ENCODE data around the gene FHAD1. TPM values are rescaled to one million over a fixed set of nuclear protein-coding genes. Genes with fewer than 3 reads are reported as not detected.

The FHAD1 gene
- total RNA-seq, 2 experiments from 2014 or later = not detected

DNA sequence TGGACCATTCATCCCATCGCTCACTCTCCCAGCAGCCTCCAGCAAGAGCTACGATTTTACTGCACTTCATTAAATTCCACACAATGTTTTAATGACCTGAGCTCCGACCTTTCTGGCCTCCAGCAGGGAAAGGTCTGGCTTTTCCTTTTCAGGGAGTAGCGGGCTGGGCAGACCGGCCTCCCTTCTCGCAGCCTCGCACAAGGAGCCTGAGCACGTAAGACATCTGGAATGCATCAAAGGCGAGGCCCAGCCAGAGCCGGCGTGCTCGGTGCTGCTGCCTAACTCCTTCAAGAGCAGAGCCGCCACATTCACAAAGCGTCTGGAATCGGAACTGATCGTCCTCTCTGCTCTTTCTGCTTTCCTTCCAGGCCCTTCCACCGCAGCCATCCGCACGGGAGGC, 32.5 kb upstream of the FHAD1 start:
- Histone ChIP-seq H3K27ac (ENCODE audit: low read depth in 1 of 2, low read length in 2 of 2) (no peak overlapping the region), H3K36me3 (ENCODE audit: insufficient read depth, low read length) (no peaks in the 10 kb centered on the region), H3K27me3 (ENCODE audit: control insufficient read depth in 1 of 2, insufficient read depth in 2 of 2, low read length in 2 of 2) (peaks cover 0 to 8% of the 10 kb centered on the region in 2 experiments), H3K4me3 (ENCODE audit: low read length) (no peak overlapping the region), H3K9me3 (ENCODE audit: control insufficient read depth in 1 of 2, insufficient read depth in 1 of 2, low read length in 2 of 2) (no peaks in the 10 kb centered on the region), H3K4me1 (ENCODE audit: insufficient read depth, low read length) (no peaks in the 10 kb centered on the region)
- ChIA-PET POLR2A (no interaction called here), CTCF (no interaction called here)
- no peak overlapping the region for H3K4me3 Mint-ChIP-seq
- TF ChIP-seq, protein P1, sequence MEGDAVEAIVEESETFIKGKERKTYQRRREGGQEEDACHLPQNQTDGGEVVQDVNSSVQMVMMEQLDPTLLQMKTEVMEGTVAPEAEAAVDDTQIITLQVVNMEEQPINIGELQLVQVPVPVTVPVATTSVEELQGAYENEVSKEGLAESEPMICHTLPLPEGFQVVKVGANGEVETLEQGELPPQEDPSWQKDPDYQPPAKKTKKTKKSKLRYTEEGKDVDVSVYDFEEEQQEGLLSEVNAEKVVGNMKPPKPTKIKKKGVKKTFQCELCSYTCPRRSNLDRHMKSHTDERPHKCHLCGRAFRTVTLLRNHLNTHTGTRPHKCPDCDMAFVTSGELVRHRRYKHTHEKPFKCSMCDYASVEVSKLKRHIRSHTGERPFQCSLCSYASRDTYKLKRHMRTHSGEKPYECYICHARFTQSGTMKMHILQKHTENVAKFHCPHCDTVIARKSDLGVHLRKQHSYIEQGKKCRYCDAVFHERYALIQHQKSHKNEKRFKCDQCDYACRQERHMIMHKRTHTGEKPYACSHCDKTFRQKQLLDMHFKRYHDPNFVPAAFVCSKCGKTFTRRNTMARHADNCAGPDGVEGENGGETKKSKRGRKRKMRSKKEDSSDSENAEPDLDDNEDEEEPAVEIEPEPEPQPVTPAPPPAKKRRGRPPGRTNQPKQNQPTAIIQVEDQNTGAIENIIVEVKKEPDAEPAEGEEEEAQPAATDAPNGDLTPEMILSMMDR (IDR thresholded peaks at IDR 0.05) = no peak
- no peaks in the 10 kb centered on the region for H3K9me3 Mint-ChIP-seq
- intact Hi-C loops (cut with DNase I, micrococcal nuclease) = no loop called here
- H3K36me3 Mint-ChIP-seq (ENCODE audit: low read depth) = no peaks in the 10 kb centered on the region
- no peaks in the 10 kb centered on the region for H3K4me1 Mint-ChIP-seq (ENCODE audit: low read depth)
- DNase-seq (no peak), ATAC-seq (ENCODE audit: poor library complexity) (no peak)
- peaks cover 31% of the 10 kb centered on the region for H3K27me3 Mint-ChIP-seq
- no peak overlapping the region for H3K27ac Mint-ChIP-seq

DNA sequence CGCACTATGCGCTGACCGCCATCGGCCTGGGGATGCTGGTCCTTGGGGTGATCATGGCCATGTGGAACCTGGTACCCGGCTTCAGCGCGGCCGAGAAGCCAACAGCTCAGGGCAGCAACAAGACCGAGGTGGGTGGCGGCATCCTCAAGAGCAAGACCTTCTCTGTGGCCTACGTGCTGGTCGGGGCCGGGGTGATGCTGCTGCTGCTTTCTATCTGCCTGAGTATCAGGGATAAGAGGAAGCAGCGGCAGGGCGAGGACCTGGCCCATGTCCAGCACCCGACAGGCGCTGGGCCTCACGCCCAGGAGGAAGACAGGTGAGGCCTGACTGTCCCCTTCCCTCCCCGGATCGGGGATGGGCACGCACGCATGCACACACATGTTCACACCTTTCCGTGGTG, 31.9 kb upstream of the FHAD1 start:
- H3K4me3 Mint-ChIP-seq = no peak overlapping the region
- no peak for ATAC-seq (ENCODE audit: poor library complexity)
- CTCF ChIA-PET = no interaction called here

DNA sequence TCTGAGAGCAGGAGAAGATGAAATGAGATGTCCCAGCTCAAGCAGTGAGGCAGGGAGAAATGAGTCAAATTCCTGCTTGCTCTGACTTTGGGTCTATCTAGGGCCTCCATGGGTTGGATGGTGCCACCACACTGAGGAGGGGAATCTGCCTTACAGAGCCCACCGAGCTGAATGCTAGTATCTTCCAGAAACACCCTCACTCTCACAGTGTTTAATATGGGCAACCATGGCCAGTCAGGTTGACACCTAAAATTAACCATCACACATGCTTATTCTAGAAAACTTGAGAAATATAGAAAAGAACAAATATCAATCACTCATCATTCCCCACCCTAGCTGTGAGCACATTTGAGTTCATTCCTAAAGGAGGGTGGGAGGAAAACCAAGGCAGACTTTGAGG, 29.4 kb upstream of the FHAD1 start:
- intact Hi-C loops (cut with DNase I, micrococcal nuclease) = no loop called here

More for the DNA sequence above, 31.9 kb upstream of the FHAD1 start:
- peaks cover 0 to 8% of the 10 kb centered on the region in 2 experiments for H3K27me3 ChIP-seq (ENCODE audit: control insufficient read depth in 1 of 2, insufficient read depth in 2 of 2, low read length in 2 of 2)
- H3K9me3 Mint-ChIP-seq = no peaks in the 10 kb centered on the region
- no peak for DNase-seq
- H3K27ac Mint-ChIP-seq = no peak overlapping the region
- TF ChIP-seq, protein P1 (IDR thresholded peaks at IDR 0.05) = no peak
- no peak overlapping the region for H3K4me3 ChIP-seq (ENCODE audit: low read length)
- intact Hi-C loops (cut with DNase I, micrococcal nuclease) = no loop called here
- peaks cover 32% of the 10 kb centered on the region for H3K27me3 Mint-ChIP-seq
- no peaks in the 10 kb centered on the region for H3K4me1 Mint-ChIP-seq (ENCODE audit: low read depth)
- no peak overlapping the region for H3K27ac ChIP-seq (ENCODE audit: low read depth in 1 of 2, low read length in 2 of 2)
- H3K36me3 ChIP-seq (ENCODE audit: insufficient read depth, low read length) = no peaks in the 10 kb centered on the region
- H3K4me1 ChIP-seq (ENCODE audit: insufficient read depth, low read length) = no peaks in the 10 kb centered on the region
- H3K36me3 Mint-ChIP-seq (ENCODE audit: low read depth) = no peaks in the 10 kb centered on the region
- H3K9me3 ChIP-seq (ENCODE audit: control insufficient read depth in 1 of 2, insufficient read depth in 1 of 2, low read length in 2 of 2) = no peaks in the 10 kb centered on the region
- POLR2A ChIA-PET = no interaction called here

More for the DNA sequence above, 29.4 kb upstream of the FHAD1 start:
- POLR2A ChIA-PET = no interaction called here
- no peak overlapping the region for H3K27ac Mint-ChIP-seq
- H3K27me3 Mint-ChIP-seq = peaks cover 29% of the 10 kb centered on the region
- Histone ChIP-seq H3K4me3 (ENCODE audit: low read length) (no peak overlapping the region), H3K36me3 (ENCODE audit: insufficient read depth, low read length) (no peaks in the 10 kb centered on the region), H3K27me3 (ENCODE audit: control insufficient read depth in 1 of 2, insufficient read depth in 2 of 2, low read length in 2 of 2) (peaks cover 0 to 5% of the 10 kb centered on the region in 2 experiments), H3K27ac (ENCODE audit: low read depth in 1 of 2, low read length in 2 of 2) (no peak overlapping the region), H3K4me1 (ENCODE audit: insufficient read depth, low read length) (no peaks in the 10 kb centered on the region), H3K9me3 (ENCODE audit: control insufficient read depth in 1 of 2, insufficient read depth in 1 of 2, low read length in 2 of 2) (no peaks in the 10 kb centered on the region)
- no peaks in the 10 kb centered on the region for H3K9me3 Mint-ChIP-seq
- TF ChIP-seq, protein P1 (IDR thresholded peaks at IDR 0.05) = no peak
- no peak for ATAC-seq (ENCODE audit: poor library complexity)
- no peak overlapping the region for H3K4me3 Mint-ChIP-seq
- no peak for DNase-seq
- H3K4me1 Mint-ChIP-seq (ENCODE audit: low read depth) = no peaks in the 10 kb centered on the region
- CTCF ChIA-PET = no interaction called here
- H3K36me3 Mint-ChIP-seq (ENCODE audit: low read depth) = no peaks in the 10 kb centered on the region

Data from CD4-positive, alpha-beta T cell (primary cell).